Cardiac muscle cell (in vitro differentiated cells and primary cell): ENCODE results near the gene NECTIN2. TPM values are rescaled to one million over a fixed set of nuclear protein-coding genes. Genes with fewer than 3 reads are reported as not detected.

Experiments
- DNase-seq, 2 donors: peaks; one replicate each; pipeline versions ENCODE4 v3.0.0 to v3.0.0-alpha.2; 2010 to 2017; ENCODE audit warnings: low read depth in 1 of 2, low spot score in 1 of 2
- H3K27ac ChIP-seq: fragments of 200-600 bp; sonication (generic); 2 replicates; pipeline ENCODE4 v1.5.1; 2016
- H3K27me3 ChIP-seq: fragments of 200-600 bp; sonication (generic); 2 replicates; pipeline ENCODE4 v1.6.0; 2016; ENCODE audit warnings: control low read depth
- H3K36me3 ChIP-seq: fragments of 200-600 bp; sonication (generic); 2 replicates; pipeline ENCODE4 v1.5.1; 2016; ENCODE audit warnings: control low read depth
- H3K4me1 ChIP-seq: fragments of 200-600 bp; sonication (generic); 2 replicates; pipeline ENCODE4 v1.8.1; 2017; ENCODE audit warnings: low read depth, mild to moderate bottlenecking, mixed run types
- H3K4me3 ChIP-seq: fragments of 200-600 bp; sonication (generic); 2 replicates; pipeline ENCODE4 v1.5.1; 2016; ENCODE audit warnings: mild to moderate bottlenecking
- H3K9me3 ChIP-seq: fragments of 200-600 bp; sonication (generic); 2 replicates; pipeline ENCODE4 v1.5.1; 2017; ENCODE audit warnings: low read depth, mild to moderate bottlenecking, control low read depth
- CTCF ChIP-seq: IDR thresholded peaks from 2 replicates; pipeline ENCODE4 v1.5.1; 2012; ENCODE audit warnings: low read depth, mild to moderate bottlenecking, low read length
- polyA plus RNA-seq: library from polyadenylated mRNA; unstranded; fragments of >200 nt; fragmentation: Nextera tagmentation; extraction: Ambion mirVana; gene quantifications from 2 replicates; pipeline ENCODE4 v1.2.1, GENCODE V29; 2016
- total RNA-seq: library from RNA; depleted of rRNA; stranded (reverse); fragments of >200 nt; gene quantifications from 2 replicates; pipeline ENCODE4 v1.2.3, GENCODE V29; 2016

NECTIN2 gene
- total and polyA plus RNA-seq, 2 experiments from 2014 or later = 144 to 156 TPM

- no peaks in the 10 kb centered on the region for H3K4me1 ChIP-seq
- H3K4me3 ChIP-seq = no peak overlapping the region
- DNase-seq = no peak
- no peak overlapping the region for H3K27ac ChIP-seq
- H3K9me3 ChIP-seq = no peaks in the 10 kb centered on the region
- TF ChIP-seq CTCF = no peak
- H3K36me3 ChIP-seq = no peaks in the 10 kb centered on the region
- peaks cover 2% of the 10 kb centered on the region for H3K27me3 ChIP-seq
Measured at GRCh38 chr19:44839276-44839675, 6.8 kb upstream of the NECTIN2 start.

GRCh38 chr19:44840811-44841210 is 5.3 kb upstream of the NECTIN2 start:
- H3K4me1 ChIP-seq = no peaks in the 10 kb centered on the region
- H3K27ac ChIP-seq = no peak overlapping the region
- no peak for DNase-seq
- H3K27me3 ChIP-seq = no peaks in the 10 kb centered on the region
- H3K36me3 ChIP-seq = no peaks in the 10 kb centered on the region
- TF ChIP-seq CTCF = no peak
- H3K4me3 ChIP-seq = no peak overlapping the region
- H3K9me3 ChIP-seq = no peaks in the 10 kb centered on the region

- no peak for DNase-seq
- no peaks in the 10 kb centered on the region for H3K4me1 ChIP-seq
- TF ChIP-seq CTCF = no peak
- no peak overlapping the region for H3K4me3 ChIP-seq
- no peaks in the 10 kb centered on the region for H3K9me3 ChIP-seq
- H3K27me3 ChIP-seq = no peaks in the 10 kb centered on the region
- no peak overlapping the region for H3K27ac ChIP-seq
- H3K36me3 ChIP-seq = no peaks in the 10 kb centered on the region
Measured at GRCh38 chr19:44841231-44841630, 4.9 kb upstream of the NECTIN2 start.

GRCh38 chr19:44845286-44845611 is 848 bp upstream of the NECTIN2 start:
- no peak for DNase-seq
- Histone ChIP-seq H3K4me3 (peak overlapping the region; percentile 29), H3K4me1 (peaks cover 17% of the 10 kb centered on the region), H3K27me3 (no peaks in the 10 kb centered on the region), H3K36me3 (no peaks in the 10 kb centered on the region), H3K27ac (peak overlapping the region; percentile 31), H3K9me3 (no peaks in the 10 kb centered on the region)
- TF ChIP-seq CTCF = no peak

GRCh38 chr19:44846455-44847143 is 502 bp downstream of the NECTIN2 start:
- TF ChIP-seq CTCF = no peak
- no peaks in the 10 kb centered on the region for H3K27me3 ChIP-seq
- no peaks in the 10 kb centered on the region for H3K36me3 ChIP-seq
- H3K4me3 ChIP-seq = peak overlapping the region; percentile 78
- no peaks in the 10 kb centered on the region for H3K9me3 ChIP-seq
- DNase-seq = peak; percentile 47 to 76
- H3K27ac ChIP-seq = peak overlapping the region; percentile 99
- peaks cover 20% of the 10 kb centered on the region for H3K4me1 ChIP-seq
